ENCODE data around the gene SPINDOC. TPM values are rescaled to one million over a fixed set of nuclear protein-coding genes. Genes with fewer than 3 reads are reported as not detected.

The SPINDOC gene
- polyA plus RNA-seq, 3 donors: 0.10 to 3.3 (median 0.20) TPM

DNA sequence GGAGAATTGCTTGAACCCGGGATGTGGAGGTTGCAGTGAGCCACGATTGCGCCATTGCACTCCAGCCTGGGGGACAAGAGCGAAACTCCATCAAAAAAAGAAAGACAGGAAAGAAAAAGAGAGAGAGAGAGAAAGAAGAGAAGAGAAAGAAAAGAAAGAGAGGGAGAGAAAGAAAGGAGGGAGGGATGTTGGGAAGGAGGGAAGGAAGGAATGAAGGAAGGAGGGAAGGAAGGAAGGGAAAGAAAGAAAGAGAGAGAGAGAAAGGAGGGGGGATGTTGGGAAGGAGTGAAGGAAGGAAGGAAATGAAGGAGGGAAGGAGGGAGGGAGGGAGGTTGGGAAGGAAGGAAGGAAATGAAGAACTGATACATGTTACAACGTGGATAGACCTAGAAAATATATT is 12.3 kb upstream of the SPINDOC start:
- H3K4me3 Mint-ChIP-seq: no peak overlapping the region
- H3K27me3 Mint-ChIP-seq (ENCODE audit: low read depth in 3 of 3): peaks cover 2 to 10% (median 9%) of the 10 kb centered on the region in 3 donors
- 100% methylated on average over 3 of the region's 5 CpGs for WGBS (ENCODE audit: insufficient coverage)
- no peak overlapping the region for H3K27ac ChIP-seq (ENCODE audit: low read depth in 1 of 2, low read length in 2 of 2)
- no peak for TF ChIP-seq CTCF (IDR thresholded peaks at IDR 0.05)
- H3K4me1 Mint-ChIP-seq: peaks cover 3% of the 10 kb centered on the region
- intact Hi-C loops (cut with micrococcal nuclease): no loop called here
- no peaks in the 10 kb centered on the region for H3K79me2 ChIP-seq (ENCODE audit: insufficient read depth, low read length)
- no peak overlapping the region for H3K4me3 ChIP-seq (replicated peaks in 1 of 3; ENCODE audit: low read depth in 2 of 3, low read length in 3 of 3)
- no peak for DNase-seq
- no peaks in the 10 kb centered on the region for H3K27me3 ChIP-seq (ENCODE audit: control insufficient read depth in 2 of 2, insufficient read depth in 2 of 2, low read length in 2 of 2)
- no peak overlapping the region for H3K9ac ChIP-seq (ENCODE audit: insufficient read depth, low read length, poor library complexity, severe bottlenecking)
- H3K36me3 ChIP-seq (replicated peaks in 1 of 2; ENCODE audit: control insufficient read depth in 1 of 2, insufficient read depth in 2 of 2, low read length in 2 of 2): no peaks in the 10 kb centered on the region
- H3K9me3 ChIP-seq (replicated peaks in 1 of 2; ENCODE audit: control insufficient read depth in 1 of 2, insufficient read depth in 1 of 2, low read length in 2 of 2): no peaks in the 10 kb centered on the region
- no peaks in the 10 kb centered on the region for H3K36me3 Mint-ChIP-seq
- no peak overlapping the region for H2AFZ ChIP-seq (ENCODE audit: insufficient read depth, low read depth, low read length, poor library complexity, severe bottlenecking)
- no peak overlapping the region for H3K27ac Mint-ChIP-seq
- no peak overlapping the region for H3K4me2 ChIP-seq (replicated peaks; ENCODE audit: extremely low read depth, low read length, poor library complexity, severe bottlenecking)
- H4K20me1 ChIP-seq (ENCODE audit: insufficient read depth, low read length): no peaks in the 10 kb centered on the region
- H3K9me3 Mint-ChIP-seq: peaks cover 0 to 9% (median 0%) of the 10 kb centered on the region in 7 donors
- H3K4me1 ChIP-seq (ENCODE audit: control insufficient read depth in 1 of 2, insufficient read depth in 2 of 2, low read length in 2 of 2): no peaks in the 10 kb centered on the region

GRCh38 chr11:63802637-63803414 is 10.4 kb upstream of the SPINDOC start:
- H3K9me3 Mint-ChIP-seq: peaks cover 0 to 2% (median 0%) of the 10 kb centered on the region in 7 donors
- WGBS (ENCODE audit: insufficient coverage): 77% methylated on average over 5 of the region's 10 CpGs
- H4K20me1 ChIP-seq (ENCODE audit: insufficient read depth, low read length): no peaks in the 10 kb centered on the region
- DNase-seq: no peak
- intact Hi-C loops (cut with micrococcal nuclease): no loop called here
- H3K4me1 ChIP-seq (ENCODE audit: control insufficient read depth in 1 of 2, insufficient read depth in 2 of 2, low read length in 2 of 2): no peaks in the 10 kb centered on the region
- no peaks in the 10 kb centered on the region for H3K79me2 ChIP-seq (ENCODE audit: insufficient read depth, low read length)
- peaks cover 2 to 8% (median 7%) of the 10 kb centered on the region in 3 donors for H3K27me3 Mint-ChIP-seq (ENCODE audit: low read depth in 3 of 3)
- H3K36me3 Mint-ChIP-seq: no peaks in the 10 kb centered on the region
- H3K4me1 Mint-ChIP-seq: peaks cover 3% of the 10 kb centered on the region
- no peaks in the 10 kb centered on the region for H3K36me3 ChIP-seq (replicated peaks in 1 of 2; ENCODE audit: control insufficient read depth in 1 of 2, insufficient read depth in 2 of 2, low read length in 2 of 2)
- no peak overlapping the region for H3K27ac Mint-ChIP-seq
- no peak overlapping the region for H3K27ac ChIP-seq (ENCODE audit: low read depth in 1 of 2, low read length in 2 of 2)
- TF ChIP-seq CTCF (IDR thresholded peaks at IDR 0.05): no peak
- peak overlapping the region; percentile 42 for H2AFZ ChIP-seq (ENCODE audit: insufficient read depth, low read depth, low read length, poor library complexity, severe bottlenecking)
- no peak overlapping the region for H3K9ac ChIP-seq (ENCODE audit: insufficient read depth, low read length, poor library complexity, severe bottlenecking)
- H3K9me3 ChIP-seq (replicated peaks in 1 of 2; ENCODE audit: control insufficient read depth in 1 of 2, insufficient read depth in 1 of 2, low read length in 2 of 2): no peaks in the 10 kb centered on the region
- H3K4me3 Mint-ChIP-seq: no peak overlapping the region
- H3K4me2 ChIP-seq (replicated peaks; ENCODE audit: extremely low read depth, low read length, poor library complexity, severe bottlenecking): no peak overlapping the region
- no peaks in the 10 kb centered on the region for H3K27me3 ChIP-seq (ENCODE audit: control insufficient read depth in 2 of 2, insufficient read depth in 2 of 2, low read length in 2 of 2)
- no peak overlapping the region for H3K4me3 ChIP-seq (replicated peaks in 1 of 3; ENCODE audit: low read depth in 2 of 3, low read length in 3 of 3)
